ENCODE results near the gene FAM120A. TPM values are rescaled to one million over a fixed set of nuclear protein-coding genes. Genes with fewer than 3 reads are reported as not detected.

The FAM120A gene
- total RNA-seq, 4 donors from 2014 or later: 68.7 to 105 (median 90.2) TPM

- no peak for TF ChIP-seq CTCF (IDR thresholded peaks at IDR 0.05; ENCODE audit: low read depth)
Measured at GRCh38 chr9:93543117-93543516, 91.6 kb downstream of the FAM120A start.

GRCh38 chr9:93546356-93546755, 94.9 kb downstream of the FAM120A start:
- TF ChIP-seq CTCF (IDR thresholded peaks at IDR 0.05; ENCODE audit: low read depth): no peak

GRCh38 chr9:93549611-93550010, 98.1 kb downstream of the FAM120A start:
- TF ChIP-seq CTCF (IDR thresholded peaks at IDR 0.05; ENCODE audit: low read depth): no peak

GRCh38 chr9:93552923-93553322, 101.4 kb downstream of the FAM120A start:
- no peak for TF ChIP-seq CTCF (IDR thresholded peaks at IDR 0.05; ENCODE audit: low read depth)

- TF ChIP-seq CTCF (IDR thresholded peaks at IDR 0.05; ENCODE audit: low read depth): no peak
Measured at GRCh38 chr9:93555370-93555769, 103.9 kb downstream of the FAM120A start.

GRCh38 chr9:93557366-93558137, 106.1 kb downstream of the FAM120A start:
- no peak for TF ChIP-seq CTCF (IDR thresholded peaks at IDR 0.05; ENCODE audit: low read depth)

GRCh38 chr9:93558503-93558902, 107.0 kb downstream of the FAM120A start:
- TF ChIP-seq CTCF (IDR thresholded peaks at IDR 0.05; ENCODE audit: low read depth): no peak
